Colon (tissue), 2 donors: ENCODE results near the gene SIGLEC10.

Experiments
- FAIRE-seq: peaks from 2 replicates; lab custom pipeline; 2012; peaks lifted over from hg19 to GRCh38; lab: Jason Lieb, UNC
- donor health status: control.
- donor health status: control.

SIGLEC10 gene

DNA sequence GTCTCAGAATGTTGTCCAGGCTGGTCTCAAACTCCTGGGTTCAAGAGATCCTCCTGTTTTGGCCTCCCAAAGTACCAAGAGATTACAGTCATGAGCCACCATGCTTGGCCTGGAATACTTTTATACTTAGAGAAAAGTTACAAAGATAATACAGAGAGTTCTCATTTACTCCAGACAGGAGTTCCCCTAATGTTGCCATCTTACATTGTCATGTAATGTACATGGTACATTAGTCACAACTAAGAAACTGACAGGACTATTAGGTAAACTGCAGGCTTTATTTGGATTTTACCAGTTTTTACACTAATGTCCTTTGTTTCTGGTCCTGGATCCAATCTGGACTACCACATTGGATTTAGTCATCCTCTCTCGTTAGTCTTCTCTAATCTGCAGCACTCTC, 24.7 kb downstream of the SIGLEC10 start:
- FAIRE-seq: no peak

DNA sequence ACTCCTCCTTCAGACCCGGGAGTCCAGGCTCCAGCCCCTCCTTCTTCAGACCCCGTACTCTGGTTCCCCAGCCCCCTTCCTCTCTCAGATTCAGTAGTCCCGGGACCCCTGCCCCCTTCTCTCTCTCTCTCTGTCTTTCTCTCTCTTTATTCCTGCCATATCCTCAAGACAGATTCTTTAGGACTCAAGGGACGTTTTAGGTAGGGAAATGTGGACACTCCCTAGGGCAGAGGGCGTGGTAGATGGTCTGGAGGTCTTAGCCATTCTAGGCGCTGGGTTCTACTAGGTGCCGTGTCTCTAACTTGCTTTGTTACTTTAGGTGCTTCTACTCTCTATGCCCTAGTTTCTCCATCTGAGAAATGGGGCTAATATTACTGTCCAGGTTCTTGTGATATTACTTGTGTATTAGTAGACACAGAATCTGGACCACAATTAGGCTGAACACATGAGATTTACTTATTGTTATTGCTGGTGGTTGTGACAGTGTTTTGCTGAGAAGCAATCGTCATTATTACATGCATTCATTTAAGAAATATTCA, 26.3 kb downstream of the SIGLEC10 start:
- FAIRE-seq: no peak

DNA sequence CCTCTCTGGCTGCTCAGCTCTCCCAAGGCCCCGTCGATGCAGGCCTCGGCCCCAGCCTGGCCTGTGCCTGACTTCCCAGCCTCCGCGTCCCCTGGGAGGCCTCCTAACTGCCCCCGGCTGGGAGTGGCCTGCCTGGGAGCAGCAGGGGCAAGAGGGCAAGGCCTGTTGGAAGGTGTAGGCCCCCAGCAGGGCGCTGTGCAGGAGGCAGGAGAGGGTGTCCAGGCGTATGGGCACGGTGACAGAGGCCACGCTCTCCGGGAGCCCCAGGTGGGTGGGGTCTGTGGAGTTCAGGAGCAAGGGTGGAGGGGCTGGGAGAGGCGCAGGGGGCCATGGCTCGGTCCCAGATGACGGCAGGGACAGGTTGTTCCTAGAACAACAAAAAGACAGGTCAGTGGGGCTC, 28.3 kb downstream of the SIGLEC10 start:
- no peak for FAIRE-seq

DNA sequence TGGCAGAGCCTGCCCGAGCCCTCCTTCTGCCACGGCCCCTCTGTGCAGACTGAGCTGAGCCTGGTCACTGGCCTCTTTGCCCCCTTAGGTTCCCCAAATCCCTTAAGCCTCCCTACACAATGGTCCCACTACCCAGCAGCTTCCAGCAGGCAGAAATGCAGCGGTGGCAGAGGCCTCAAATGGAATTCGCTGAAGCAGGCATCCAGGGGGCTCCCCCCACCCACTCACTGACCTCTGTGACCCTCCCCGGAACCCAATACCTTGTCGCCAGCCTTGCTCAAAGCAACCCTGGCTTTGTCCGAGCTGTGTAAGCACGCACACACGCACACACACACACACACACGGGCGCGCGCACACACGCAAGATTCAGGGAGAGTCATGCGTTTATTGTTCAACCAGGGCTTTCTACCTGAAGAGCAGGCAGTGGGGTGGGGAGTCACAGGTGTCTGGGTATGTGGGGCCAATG, 29.5 kb downstream of the SIGLEC10 start, which contains the start of gene LIM2:
TSS of gene LIM2 (minus strand) at position 51 of the 466 bp plus-strand sequence. CDS start 531 bp downstream, outside the sequence.
- FAIRE-seq: no peak

DNA sequence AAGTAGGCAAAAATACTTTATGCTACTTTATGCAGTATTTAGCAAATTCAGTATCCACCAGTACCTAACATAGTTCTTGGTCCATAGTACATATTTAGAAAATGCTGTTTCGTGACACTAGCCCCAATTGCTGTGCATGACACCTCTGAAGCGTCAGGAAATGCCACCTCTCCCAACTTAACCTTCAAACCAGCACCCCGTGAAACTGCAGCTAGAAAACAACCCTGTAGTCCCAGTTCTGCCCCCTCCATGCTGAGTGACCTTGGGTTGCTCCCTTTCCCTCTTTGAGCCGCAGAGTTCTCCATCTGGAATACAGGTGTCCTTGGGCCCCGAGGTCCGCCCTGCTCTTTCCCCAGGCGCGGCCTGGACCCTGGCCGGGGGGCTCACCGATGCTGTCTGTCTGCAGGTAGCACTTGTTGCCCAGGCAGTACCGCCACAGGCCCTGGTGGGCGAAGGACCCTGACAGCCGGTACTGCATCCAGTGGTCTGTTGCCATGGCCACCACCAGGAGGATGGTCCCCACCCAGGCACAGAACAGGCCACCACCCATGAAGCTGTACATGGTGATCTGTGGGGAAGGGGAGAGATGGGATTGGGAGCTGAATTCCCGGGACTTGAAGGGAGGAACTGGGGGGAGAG, 30.4 kb downstream of the SIGLEC10 start:
- no peak for FAIRE-seq

DNA sequence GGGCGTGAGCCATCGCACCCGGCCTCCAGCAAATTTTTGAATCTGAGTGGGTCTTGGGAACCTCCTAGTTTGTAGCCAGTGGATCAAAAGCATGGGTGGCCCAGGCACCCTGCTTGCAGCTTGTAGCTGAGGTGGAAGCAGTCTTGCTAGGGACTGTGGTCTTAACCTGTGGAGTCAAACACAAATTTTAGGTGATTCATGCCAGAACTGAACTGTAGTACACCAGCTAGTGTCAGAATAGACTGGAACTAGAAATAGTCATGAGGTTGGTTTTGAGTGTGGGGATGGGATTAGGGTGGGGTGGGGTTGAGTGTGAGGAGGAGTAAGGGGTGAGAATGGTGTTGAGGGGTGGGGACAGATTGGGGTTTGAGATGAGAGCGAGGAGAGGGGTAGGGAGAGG, 35.4 kb downstream of the SIGLEC10 start:
- FAIRE-seq: no peak

DNA sequence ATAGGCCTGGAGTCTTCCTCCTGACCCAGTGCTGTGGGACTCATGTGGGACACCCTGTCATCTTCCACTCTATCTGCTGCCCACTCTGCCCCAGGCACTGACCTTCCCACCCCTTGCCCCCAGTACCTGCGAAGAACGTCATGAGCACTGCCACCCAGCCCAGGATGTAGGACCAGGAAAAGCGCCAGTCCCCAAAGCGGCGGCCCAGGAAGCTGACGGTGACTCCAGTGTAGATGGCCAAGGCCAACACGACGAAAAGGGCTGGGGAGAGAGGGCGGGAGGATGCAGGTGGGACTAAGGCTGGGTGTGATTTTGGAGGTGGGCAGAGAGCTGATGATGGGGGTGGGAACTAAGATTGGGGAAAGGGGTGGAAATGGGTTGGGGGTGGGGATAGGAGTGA, 37.1 kb downstream of the SIGLEC10 start:
- no peak for FAIRE-seq

DNA sequence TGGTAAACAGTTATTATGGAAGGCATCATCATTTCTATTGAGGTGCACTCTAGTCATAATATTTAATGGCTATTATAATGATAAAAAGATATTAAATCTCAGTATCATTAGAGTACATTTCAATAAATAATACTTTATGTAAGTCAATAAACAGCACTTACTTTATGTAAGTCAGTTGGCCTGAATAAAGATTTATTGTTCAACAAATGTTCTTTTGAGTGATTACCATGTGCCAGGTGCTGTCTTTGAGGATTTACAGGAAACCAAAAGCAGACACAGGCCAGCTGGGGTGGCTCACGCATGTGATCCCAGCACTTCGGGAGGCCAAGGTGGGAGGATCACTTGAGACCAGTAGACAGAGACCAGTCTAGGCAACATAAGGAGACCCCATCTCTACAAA, 40.0 kb downstream of the SIGLEC10 start:
- no peak for FAIRE-seq

DNA sequence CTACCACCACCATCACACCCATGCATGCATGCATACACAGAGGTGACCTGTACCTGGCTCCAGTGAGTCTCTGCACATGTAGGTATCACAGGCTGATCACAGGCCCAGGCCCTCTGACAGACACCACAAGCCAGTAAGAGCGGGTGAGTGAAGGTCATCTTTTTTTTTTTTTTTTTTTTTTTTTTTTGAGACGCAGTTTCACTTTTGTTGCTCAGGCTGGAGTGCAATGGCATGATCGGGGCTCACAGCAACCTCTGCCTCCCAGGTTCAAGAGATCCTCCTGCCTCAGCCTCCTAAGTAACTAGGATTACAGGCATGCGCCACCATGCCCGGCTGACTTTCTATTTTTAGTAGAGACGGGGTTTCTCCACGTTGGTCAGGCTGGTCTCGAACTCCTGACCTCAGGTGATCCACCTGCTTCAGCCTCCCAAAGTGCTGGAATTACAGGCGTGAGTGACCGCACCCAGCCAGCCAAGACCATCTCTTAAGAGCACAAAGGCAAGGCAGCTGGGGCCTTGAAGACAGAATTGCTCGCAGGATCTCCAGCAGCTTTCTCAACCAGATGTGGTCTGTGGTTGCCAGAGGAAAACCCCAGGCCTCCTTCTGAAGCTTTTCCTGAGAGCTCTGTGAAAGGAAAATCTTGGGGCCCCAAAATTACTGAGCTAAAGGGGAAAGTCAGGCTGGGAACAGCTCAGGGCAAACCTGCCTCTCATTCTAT, 41.8 kb downstream of the SIGLEC10 start:
- no peak for FAIRE-seq

DNA sequence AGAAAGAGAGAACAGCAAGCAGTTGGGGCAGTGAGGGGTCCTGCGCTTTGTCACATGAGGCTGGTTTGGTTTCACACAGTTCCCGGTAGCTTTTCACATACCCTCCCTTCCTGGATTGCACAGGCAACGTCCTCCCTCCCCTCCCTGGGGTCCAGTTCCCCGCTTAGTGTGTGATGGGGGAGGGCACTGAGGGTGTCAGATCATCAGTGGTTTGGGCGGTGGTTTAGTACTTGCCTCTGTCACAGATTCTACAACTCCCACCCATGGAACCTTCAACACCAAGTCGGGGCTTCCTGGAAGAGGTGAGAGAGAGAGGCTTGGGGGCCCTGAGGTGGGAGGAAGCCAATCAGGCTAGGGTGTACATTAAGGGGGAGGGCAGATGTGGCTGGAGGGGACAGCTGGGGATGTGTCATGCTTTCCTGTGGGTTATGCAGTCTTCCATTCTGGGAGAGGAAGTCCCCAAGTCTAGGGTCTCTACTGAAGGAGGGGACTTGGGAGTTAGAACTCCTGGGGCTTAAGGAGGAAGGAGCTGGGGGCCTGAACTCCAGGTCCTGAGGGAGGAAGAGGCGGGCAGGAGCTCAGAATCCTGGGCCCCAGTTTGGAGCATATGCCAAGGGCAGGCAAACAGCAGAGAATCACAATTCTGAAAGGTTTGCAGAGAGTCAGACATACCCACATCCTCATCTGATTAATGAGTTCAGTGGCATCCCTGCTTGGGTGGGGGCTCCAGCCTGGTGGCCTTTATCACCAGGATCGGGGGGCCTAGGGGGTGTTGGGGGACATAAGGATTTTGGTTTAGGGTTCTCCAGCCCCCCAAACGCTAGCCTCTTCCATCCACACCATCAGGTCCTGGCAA, 44.6 kb downstream of the SIGLEC10 start, which contains the start of gene NKG7:
TSS of gene NKG7 (minus strand) at position 6 of the 856 bp plus-strand sequence. CDS start 119 bp downstream, outside the sequence.
- no peak for FAIRE-seq

DNA sequence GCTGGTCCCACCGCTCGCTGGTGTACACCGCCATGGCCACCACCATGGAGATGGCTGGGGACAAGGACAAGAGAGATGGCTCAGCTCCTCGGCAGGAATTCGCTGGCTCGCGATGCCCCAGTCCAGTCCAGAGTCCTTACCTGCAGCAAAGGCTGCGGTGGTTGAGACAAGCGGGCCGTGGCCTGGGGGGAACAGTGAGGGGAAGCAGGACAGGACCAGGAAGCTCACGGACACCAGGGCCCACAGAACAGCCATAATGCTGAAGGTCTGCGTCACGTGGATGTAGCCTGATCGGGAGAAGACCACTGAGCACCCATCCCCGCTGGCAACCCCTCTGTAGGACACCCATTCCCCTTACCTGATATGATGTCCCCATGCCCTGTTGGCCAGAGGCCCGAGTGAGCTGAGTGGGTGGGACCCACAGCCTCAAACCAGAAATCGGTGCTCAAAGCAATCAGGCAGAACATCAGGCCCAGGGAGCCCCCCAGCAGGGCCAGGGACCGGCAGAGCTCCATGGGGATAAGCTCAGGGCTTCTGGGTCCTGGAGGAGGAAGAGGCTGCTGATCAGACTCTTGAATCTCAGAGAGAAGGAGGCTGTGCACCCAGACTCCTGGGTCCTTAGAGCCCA, 45.3 kb downstream of the SIGLEC10 start:
- FAIRE-seq: no peak

DNA sequence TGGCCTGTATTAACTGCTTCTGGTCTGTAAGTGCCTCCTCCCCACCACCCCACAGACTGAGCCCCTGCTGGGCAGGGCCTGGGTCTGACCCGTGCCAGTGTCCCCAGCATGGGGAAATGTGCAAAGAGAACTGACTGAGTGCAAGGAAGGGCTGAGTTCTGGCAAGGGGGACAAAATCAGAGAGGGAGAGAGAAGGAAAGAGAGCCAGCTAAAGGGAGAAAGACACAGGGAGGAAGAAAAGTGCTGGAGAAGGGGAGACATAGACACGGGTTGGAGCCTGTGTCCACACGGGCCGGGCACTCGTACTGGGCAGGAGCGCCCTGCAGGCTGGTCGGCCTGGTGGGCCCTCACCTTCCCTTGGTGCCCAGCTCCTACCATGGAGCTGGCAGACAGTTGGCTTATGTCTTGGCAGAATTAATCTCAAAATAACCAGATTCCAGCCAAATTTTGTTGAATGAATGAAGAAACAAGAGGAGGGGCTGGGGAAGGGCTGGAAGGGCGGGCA, 46.2 kb downstream of the SIGLEC10 start:
- FAIRE-seq: no peak

DNA sequence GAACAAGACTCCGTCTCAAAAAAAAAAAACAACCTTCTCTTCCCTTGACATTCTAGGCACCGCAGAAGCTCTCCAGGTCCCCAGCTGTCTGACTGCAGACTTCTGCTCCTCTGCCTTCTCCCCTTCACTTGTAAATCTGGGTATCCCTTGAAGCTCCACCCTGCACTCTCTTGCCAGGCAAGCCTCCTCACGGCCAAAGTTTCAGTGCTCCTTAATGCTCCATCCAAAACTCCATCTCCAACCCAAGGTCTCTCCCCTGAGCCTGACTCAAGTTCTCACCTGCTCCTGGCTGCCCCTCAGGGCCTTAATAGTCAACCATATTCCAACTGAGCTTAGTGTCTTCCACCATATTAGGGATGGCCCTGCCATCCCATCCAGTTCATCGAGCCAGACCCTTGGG, 47.2 kb downstream of the SIGLEC10 start:
- no peak for FAIRE-seq

DNA sequence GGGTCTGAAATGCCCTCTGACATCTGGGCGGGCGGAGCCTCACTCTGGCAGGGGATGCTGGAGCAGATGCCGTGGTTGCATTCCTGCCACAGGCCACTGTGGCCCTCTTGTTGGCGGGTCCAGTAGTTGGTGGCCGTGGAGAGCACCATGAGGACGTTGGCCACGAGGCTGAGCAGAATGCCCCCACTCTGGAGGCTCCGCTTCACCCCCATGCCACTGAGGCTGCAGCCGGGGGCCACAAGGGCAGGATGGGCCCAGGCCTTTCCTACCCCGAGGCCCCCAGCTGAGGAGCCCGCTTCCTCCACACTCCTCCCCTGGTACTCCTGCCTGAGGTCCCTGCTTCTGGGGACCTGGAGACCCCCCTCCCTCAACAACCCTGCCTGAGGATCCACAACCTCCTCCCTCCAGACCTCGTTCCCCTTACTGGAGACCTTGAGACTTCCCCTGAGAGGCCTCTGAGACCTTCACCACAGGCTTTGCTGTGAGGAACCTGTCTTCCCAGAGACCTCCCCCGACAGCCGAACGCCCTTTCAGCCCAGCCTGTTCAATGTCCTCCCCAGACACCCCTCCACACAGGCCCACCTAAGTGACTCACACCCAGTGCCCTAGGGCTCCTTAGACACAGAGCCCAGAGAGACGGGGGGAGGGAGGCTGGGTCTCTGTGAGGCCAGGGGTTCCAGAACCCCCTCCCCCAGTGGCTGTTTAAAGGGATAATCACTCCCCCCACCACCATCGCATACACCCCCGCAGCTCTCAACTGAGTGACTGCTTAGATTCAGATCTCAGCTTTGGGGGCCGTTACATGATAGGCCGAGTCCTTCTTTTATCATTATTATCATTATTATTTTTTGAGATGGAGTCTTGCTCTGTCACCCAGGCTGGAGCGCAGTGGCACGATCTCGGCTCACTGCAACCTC, 48.8 kb downstream of the SIGLEC10 start, which contains the start of gene CLDND2:
TSS of gene CLDND2 (minus strand) at position 638 of the 917 bp plus-strand sequence. CDS start at position 212, 426 bp downstream.
- no peak for FAIRE-seq

DNA sequence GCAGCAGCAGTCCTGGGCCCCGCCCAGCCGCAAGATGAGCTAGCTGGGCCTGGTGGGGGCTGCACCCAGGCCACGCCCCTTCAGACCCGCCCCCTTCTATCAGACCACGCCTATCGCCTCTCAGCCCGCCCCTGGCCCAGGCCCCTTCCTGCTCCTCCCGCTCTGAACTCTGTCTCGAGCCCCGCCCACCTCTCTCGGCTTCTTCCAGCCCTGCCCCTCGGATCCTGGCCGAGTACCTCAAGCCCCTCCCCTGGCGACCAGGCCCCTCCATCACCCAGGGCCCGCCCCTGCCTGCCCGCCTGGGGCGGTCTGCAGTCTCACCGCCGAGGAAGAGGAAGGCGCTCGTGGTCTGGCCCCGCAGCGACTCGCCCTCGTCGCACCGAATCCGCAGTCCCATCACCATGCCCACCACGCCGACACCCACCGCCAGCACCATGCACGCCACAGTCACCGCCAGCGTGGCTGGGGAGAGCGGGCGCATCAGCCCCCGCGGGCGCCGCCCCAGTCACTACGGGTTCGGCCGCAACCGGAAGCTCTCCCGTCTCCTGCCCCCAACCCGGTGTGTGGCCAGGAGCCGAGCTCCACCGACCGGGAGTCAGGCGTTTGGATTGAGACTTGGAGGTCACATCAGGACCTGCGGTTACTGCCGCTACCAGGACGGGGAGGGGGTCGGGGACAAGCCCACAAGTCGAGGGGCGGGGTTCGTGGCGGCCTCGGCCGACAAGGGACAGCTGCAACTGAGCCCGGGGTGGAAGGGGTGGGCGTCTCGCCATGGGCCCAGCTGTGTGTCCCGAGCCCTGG, 49.7 kb downstream of the SIGLEC10 start:
- FAIRE-seq: no peak

DNA sequence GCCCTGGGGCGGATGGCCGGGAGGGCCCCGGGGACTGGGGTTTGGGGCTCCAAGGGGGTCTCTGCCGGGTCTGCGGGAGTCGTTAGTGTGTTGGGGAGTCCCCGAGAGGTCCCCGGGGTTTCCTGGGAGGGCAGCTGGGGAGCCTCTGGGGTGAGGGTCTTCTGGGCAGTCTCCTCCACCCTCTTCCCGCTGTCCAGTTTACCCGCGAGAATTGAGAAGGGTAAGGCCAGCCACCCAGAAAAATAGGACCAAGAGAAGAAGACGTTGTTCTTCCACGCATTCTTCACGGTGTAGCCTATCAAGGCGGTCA, 50.2 kb downstream of the SIGLEC10 start:
- FAIRE-seq: no peak

DNA sequence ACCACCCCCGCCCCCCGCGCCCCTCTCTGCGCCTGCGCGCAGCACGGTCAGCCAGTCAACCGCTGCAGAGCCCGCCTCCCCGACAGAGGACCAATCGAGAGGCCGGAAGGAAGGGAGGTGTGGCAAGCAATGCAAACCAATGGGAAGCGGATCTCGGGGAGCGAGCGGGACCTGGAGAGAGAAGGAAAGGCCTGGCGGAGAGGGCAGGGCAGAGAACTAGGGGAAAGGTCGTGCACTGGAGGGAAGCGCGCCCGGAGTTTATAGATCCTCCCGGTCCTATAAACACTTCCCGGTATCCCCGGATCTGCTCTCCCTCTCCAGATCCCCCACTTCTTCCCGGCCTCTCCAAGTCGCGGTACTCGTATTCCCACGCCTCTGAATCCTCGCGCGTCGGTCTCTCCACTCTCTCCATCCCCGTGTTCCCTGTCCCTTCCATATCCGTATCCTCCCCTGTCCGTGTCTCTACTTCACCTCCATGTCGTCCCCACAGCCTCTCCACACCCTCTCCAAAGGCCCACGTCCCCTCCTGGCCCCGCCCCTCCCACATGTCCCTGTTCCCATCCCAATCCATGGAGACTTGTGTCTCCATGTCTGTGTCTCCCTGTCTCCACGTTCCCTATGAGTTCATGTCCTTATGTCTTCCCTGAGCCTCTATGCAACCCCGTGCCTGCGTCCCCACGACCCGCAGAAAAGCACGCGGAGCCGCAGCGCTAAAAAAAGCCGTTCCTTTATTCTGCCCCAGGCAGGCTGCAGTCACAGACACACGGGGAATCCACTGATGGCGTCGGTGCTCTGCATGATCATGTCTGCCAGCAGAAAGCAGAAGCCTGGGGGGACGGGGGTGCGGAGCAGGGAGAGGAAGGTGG, 50.8 kb downstream of the SIGLEC10 start:
- FAIRE-seq: no peak

DNA sequence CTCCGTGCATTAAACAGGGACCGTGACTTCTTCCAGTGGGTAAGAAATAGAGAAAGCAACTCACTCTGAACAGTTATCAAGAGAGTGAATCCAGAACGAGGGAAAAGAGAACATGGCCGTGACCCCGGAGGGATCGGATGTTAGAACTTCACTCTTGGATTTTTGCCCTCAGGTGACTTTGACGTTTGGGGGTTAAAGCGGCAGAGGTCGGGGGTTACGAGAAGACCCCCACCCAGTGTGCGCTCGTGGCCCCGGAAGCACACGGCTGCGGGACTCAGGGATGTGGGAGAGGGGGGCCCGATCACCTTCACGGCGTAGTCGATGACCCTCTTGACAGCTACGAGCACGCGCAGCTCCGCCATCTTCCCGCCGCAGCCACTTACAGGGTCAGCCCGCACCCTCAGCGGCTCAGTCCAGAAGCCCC, 51.5 kb downstream of the SIGLEC10 start, which contains the start of gene ETFB:
TSS of gene ETFB (minus strand) at position 424 of the 424 bp plus-strand sequence. CDS start at position 362, 62 bp downstream.
- FAIRE-seq: no peak
